ENCODE data around the gene ADCY5.

DNA sequence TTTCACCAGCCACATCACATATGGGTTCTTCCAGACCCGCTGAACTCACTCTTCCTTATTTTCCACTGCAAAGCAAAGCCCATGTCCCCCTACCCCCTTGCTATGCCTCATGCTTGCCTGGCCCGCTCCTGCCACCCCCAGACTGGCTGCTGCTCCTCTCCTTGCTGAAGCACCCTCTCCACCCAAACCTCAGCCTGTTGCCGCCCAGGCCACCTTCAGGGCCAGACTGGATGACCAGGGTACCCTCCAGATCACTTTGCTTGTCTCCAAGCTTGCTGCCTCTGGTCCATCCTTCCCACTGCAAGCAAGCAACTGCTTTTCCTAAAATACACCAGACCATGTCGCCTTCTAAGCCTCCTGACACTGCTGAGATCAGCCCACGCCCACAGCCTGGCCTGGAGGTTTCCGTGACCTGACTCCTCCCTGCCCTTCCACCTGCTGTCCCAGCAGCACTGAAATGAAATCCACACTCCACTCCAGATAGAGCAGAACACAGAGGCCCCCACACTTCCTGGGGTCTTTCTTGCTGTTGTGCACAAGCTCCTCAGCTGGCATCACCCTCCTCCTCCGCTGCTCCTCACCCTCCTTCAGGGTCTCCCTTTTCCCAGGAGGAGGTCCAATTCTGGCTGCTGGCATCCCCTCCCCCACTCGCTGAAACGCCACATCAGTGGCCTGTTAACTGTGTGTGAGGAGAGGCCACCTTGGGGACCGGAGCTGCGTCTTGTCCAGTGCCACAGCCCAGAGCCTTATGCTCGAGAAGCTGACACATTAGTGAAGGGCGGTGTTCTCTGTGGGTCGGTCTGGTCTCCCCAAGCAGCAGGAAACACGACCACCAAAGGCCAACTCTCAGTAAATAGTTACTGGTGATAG is 99.1 kb downstream of the ADCY5 start:
- no peak for TF ChIP-seq POLR2A (IDR thresholded peaks at IDR 0.05)
- TF ChIP-seq, protein P1, sequence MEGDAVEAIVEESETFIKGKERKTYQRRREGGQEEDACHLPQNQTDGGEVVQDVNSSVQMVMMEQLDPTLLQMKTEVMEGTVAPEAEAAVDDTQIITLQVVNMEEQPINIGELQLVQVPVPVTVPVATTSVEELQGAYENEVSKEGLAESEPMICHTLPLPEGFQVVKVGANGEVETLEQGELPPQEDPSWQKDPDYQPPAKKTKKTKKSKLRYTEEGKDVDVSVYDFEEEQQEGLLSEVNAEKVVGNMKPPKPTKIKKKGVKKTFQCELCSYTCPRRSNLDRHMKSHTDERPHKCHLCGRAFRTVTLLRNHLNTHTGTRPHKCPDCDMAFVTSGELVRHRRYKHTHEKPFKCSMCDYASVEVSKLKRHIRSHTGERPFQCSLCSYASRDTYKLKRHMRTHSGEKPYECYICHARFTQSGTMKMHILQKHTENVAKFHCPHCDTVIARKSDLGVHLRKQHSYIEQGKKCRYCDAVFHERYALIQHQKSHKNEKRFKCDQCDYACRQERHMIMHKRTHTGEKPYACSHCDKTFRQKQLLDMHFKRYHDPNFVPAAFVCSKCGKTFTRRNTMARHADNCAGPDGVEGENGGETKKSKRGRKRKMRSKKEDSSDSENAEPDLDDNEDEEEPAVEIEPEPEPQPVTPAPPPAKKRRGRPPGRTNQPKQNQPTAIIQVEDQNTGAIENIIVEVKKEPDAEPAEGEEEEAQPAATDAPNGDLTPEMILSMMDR (IDR thresholded peaks at IDR 0.05 in 8 of 11, conservative IDR thresholded peaks at IDR 0.05 in 3 of 11), result no peak

Data from spleen (tissue), 7 donors.